GM19043 (cell line): ENCODE data around the gene PBX1.
A peak's percentile ranks its signal among the peaks of the same experiment; 100 is the strongest.

Experiments
- ATAC-seq: cut with Tn5 transposase; IDR thresholded peaks from one replicate; pipeline ENCODE4 v1.9.1; 2021; ENCODE audit warnings: low read depth; ENCODE audit not compliant: unreplicated experiment

PBX1 gene

DNA sequence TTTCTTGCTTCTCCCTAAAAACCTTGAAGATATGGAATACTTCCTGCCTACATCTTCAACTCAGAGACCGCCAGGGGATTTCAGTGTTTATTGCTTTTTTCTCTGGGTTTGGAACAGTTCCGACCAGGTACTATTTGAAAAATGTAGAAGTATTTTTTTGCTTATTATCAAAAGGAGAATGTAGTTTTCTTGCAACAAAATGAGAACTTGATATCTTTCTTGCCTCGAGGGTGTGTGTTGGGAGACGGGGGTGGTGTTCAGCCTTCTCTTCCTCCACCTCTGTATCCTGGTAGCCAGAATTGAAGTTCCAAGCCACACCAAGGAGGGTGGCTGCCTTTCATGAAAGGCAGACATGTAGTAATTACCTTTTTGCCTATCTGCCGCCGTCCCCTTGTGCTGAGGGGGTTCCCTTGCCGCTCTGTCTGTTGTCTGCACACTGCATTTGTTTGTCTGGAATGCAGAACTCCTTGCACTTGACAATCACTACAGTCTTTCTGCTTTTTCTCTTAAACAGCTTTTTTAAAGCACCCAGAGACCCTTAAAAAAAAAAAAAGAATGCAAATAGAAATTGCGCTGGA lies 212.1 kb downstream of the PBX1 start:
- no peak for ATAC-seq

DNA sequence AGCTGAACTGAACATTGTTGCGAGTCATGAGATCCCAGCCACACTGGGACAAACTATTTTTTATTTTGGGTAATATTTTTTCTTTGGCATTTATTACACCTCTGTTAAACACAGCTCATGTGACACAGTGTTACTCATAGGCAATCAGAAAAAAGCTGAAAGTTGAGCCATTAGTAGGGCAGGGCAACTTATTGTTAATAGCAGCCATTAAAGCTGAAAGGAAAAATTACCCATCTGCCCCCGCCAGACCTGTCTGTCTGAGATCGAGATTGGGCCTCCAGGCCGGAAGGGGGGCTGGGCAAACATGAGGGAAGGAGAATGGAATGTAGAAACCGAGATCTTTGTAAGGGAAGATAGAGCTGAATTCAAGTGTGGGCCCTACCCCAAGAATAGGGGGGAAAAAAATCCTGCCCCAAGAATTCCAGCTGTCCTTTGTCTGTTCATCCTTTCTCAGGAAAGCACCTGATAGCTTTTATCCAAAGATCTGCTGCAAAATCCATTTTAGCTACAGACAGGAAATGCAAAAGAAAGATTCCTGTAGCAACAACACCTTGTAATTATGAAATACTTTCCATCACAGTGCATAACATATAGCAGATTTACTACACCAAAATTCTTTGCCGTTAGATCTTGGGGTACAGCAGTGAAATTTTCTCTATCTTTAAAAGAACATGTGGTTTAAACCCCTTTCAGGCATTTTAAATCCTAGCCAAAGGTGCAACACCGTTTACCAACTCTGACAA lies 212.8 kb downstream of the PBX1 start:
- ATAC-seq = no peak

DNA sequence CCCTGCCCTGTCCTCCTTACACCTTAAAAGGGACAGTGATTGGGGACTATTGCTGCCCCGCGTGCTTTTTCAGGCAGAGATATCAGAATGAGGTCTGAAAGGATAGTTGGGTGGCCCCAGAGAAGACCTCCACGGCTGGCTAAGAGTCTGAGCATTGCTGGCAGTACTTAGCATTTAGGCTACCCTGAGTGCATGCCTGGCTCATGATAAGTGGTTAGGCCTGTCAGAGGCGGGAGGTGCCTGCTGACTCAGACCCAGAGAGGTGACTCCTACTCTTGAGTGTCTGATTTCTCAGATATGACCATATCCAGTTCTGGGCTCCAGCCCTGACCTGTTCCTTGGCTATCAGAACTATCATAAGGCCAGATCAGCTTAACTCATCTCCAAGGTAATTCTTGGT lies 213.7 kb downstream of the PBX1 start:
- no peak for ATAC-seq

DNA sequence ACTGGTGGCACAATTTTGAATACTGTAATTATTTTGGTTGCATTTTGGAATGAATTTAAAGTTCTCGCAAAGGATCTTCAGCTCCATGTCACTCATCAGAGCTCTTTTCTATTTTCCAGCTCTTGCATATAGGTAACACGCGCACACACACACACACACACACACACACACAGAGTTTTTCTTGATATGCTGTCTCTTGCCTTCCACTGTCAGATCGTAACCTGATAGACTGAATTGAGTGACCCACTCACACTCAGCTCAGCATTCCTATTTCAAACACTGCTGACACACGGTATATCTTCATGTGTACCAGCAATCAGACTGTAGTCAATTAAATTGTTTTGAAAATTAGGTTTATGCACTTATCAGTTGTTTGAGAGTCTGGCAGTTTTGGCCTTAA lies 214.1 kb downstream of the PBX1 start:
- ATAC-seq = no peak

DNA sequence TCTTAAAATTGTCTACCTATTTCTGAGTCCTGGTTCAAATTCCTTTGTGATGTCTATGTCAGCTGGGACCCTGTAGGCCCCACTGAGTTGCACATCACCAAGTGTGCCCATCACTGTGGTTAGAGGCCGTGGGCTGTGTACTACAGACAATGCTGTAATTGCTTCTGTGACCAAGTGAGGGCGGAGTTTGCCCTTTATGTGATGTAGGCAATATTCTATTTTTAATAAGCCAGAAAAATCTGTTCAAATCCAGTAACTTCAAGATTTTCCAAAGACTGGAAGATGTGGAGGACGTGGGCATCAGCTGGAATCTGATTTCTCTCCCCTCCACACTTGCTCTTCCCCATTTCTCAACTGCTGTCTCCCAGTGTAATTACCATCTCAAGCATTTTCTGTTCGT lies 215.4 kb downstream of the PBX1 start:
- no peak for ATAC-seq

DNA sequence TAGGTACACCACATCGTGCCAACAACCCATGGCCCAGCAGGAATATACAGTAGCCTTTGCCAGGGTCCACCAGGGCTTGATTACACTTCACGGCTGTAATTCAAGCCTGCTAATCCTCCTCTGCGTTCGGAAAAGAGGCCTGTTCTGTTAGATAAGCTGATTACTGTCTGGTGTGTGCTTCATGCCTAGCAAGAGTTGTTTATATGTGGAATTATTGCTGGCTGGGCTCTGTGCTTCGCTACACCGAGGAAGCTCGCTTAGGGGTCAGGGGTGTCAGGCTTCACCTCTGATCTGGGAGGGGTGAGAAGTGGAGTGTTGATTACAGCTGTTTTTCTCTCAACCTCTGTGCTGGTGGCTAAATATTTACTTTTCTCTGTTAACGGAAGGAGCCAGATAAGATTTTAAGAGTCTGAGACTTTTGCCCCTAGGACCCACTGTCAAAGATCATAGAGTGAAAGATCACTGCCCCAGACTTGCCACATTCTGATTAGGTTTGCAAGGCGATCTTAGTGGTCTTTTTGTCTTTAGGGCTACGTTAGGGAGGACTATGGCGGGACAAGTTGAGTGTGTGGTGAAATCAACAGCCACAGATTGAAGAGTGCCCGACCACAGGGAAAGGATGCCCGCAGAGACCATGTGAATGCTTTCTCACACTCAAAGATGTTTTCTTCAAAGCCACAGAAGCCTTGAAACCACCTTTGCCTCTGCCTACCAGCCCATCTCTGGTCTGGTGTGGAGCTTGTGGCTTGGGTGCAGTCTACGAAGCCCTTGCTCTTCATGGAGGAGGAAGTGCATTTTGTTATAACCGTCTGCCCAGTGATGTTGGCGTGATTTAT lies 216.1 kb downstream of the PBX1 start:
- ATAC-seq = no peak

DNA sequence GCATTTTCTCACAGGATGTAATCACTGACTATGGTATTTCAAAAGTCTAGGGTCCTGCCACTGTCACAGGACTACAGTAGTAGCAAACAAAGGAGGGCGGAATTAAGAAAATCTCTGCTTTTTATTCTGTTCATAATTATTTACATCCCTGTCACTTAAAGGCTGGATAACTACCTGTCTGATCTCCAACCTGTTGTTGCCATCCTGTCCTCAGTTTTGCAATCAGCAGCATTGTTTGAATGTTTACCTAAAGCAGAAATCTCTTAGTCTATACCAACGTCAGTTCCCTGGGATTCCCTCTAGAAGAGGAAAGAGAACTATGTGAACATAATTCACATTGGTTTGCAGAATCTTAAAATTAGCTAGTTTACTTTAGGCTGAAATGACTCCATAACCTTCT lies 218.5 kb downstream of the PBX1 start:
- ATAC-seq = no peak

DNA sequence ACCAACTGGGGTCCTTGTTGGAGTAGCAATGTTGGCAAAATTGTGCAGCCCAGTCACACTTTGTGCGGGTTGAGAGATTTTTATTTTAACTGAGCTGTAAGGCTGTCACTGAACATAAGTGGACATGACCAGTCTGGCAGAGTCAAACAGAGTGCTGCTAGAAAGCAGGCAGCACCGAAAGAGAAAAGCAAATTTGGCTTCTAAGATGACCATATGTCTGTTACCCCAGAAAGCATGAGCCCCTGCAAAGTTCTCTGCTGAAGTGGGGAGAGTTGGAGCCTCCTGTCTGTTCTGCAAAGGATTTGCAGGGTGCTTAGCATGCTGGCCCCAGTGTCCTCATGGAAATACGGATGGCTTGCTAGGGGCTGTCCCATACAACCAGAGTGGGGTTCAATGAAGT lies 220.4 kb downstream of the PBX1 start:
- ATAC-seq = no peak

DNA sequence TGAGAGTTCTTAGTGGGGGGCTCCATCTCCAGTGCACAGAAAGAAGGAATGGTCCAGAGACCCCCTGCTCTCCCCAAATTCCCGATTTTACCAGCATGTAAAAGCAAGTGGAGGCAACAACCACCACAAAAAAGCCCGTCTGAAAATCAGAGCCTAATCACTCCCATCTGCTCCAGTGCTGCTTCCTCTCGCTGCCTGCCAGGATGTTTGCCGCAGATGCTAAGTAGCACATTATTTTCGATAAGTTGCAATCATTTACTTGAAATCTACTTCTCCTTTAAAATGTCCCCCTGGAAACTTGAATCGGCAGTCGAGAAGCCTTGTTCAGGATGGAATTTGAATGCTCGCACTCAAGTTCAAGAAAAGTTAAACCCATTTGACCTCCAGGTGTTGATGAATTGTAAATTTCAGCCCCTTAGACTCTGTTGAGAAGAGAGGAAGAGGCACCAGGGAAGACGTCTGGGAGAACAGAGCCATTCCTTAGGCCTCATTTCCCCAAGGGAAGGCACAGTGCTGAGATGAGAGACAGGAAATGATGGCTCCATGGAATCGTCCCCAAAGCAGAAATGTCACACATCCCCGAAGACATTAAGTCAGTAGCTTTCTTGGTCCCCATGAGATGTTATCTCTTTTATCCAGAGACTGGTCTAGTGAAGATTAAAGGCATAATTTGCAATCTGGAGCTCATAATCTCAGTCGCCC lies 221.3 kb downstream of the PBX1 start:
- no peak for ATAC-seq

DNA sequence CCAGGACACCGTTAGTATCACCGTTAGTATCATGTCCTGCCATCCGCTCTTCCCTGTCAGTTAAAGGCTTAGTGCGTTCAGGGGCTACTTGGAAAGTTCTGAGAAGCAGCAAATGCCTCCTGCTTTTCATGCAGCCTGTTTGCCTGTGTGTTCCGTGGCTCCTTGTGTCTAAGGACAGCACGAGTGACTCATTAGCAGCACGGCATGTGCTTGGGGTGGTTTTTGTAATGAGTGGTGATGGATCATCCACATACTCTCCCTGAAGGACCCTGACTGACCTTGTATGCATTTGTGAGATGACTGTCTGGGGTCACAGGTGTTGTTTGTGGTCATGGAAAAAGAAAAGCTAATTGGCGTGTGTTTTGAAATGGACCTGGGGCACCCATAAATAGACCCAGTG lies 221.9 kb downstream of the PBX1 start:
- ATAC-seq = no peak

DNA sequence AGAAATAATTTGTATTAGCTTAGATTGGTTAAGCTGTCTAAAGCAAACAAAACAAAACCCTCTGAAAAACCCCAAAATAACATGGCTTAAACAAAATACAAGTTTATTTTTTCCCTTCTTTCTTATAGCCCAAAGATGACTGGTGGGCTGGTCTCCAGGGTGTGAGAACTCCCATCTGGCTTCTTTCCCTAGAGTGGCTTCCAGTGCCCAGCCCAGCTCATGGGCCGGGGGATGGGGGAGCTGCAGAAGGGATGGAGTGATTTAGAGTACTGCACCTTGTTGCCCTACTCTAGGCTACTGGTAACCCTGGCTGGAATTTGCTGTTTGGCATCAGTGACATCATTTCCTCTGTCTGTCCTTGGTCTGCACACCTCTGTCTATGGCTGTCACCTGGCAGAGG lies 223.0 kb downstream of the PBX1 start:
- ATAC-seq = no peak

DNA sequence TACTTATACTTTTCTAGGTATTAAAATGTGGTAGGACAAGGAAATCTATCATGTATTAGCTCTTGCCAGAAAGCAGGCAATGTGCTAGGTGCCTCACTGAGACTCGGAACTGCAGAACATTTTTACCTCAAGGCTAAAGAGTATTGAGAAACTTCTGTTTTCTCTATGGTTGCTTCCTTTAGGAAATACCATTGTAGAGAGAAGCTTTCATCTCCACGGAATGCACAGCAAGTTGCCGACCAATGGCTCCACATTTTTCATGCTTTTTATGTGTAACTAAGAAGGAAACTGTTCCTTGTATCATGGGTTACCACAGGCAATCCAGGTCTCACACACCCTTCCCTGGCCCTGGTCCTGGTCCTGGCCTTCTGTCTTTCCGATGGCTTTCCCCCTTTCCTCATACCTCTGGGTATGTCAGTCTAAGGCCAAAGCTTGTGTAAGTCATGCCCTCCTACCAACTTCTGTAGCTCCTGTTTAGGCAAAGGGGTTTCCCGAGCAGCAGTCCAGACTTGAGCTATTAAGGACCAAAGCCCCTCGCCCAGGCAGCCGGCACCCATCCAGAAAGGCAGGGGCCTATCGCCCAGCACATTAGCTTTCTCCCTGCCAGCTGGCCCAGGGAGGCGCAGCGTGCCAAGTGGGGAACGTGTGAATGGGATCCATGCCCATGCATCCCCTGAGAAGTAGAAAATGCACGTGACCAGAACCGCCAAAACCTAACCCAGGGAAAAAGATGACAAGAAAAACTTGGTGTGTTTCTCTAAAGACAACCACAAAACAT lies 225.0 kb downstream of the PBX1 start:
- no peak for ATAC-seq

DNA sequence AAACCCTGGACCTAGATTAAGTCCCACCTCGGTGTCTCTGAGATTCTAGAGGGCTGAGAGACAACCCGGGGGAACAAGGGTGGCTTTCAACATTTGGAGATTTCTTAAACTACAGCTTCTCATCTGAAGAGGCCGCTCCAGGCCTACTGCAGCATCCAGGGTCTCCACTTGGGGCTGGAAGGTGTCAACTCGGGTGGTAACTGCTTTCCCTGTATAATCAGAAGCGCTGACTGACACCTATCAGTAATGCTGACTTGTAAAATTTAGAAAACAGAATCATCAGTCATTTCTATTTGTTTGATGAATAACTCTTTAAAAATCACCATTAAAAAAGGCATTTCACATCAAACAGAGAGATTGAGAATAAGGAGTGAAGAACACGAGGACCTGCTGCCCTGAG lies 226.0 kb downstream of the PBX1 start:
- ATAC-seq = no peak

DNA sequence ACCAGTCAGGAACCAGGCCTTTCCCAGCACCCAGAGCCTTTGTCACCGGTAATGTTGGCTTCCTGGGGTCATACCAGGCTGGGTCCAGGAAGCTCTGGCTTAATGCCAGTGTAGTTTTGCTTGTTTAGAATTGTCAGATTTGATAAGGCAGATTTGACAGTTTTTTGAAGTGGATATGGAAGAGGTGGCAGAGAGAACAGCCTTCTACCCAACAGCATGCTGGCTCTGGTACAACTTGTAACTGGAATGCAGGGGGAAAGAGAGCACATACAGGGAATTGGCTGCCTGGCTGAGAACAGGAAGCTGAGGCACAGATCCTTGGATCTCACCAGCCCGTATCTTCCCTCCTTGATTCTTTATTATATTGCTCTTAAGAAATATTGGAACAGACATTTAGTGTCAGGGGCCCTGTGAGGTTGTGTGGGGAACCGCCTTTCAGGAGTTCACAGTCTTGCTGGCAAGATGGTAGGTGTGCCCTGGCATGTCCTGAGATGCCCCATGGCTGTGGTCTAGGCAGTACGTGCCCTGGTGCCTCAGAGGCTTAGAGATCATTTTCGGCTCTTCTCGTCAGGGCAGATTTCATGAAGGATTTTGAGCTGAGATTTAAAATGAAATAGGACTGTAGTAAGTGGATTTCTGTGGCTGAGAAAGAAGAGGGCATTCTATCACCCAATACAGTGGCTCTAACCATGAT lies 227.0 kb downstream of the PBX1 start:
- ATAC-seq = no peak

DNA sequence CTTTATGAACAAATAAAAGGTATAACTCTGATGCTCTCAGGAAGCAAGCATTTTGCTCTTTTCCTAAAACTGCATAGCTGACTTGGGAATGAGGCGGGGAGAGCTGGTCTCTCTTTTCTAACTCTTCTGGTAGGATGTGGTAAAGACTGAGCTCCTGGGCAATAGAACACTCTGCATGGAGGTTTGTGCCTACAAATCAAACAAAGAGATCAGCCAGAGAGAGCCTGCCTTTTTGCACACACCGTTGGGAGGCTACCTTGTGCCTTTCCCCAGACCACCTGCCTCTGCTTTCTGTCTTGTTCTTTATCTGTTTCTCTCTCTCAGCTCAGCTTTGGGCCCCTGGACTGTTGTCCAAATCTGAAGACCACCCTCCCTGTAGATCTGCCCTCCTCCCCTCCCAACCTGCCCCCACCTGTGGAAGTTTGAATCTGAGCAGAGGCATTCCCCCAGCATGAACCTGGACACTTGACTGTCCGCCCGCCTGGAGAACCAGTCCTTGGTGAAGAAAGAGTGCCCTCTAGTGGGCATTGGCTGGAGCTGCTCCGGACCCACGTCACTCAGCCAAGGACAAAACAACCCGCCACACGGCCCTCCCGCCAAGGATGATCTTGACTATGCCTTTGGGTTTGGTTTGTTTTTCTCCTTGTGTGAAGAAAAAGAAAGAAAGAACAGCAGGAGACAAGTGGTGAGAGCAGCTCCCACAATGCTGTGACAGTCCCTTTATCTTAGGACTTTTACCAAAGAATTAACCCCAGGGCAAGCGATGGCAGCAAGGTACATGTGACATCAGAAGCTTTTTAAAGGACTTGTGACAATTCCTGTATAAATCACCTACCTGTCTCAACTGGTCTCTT lies 228.2 kb downstream of the PBX1 start:
- peak; percentile 98 for ATAC-seq

DNA sequence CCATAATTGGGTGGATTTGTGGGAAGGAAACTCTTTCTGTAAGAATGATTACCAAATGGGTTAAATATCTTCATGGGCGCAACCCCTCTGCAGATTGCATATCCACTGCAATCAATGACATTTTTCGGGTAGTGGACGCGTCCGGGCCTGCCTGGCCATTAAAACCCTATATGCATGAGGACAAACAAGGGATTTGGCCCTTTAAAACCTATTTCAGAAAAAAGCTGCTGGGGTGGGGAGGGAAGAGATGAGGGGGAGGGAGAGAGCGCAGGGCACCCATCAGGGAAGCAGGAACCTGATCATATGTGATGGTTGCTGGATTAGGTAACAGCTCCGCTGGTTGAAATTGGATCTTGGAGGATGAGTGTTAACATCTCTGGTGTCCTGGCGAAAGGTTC lies 228.8 kb downstream of the PBX1 start:
- no peak for ATAC-seq

DNA sequence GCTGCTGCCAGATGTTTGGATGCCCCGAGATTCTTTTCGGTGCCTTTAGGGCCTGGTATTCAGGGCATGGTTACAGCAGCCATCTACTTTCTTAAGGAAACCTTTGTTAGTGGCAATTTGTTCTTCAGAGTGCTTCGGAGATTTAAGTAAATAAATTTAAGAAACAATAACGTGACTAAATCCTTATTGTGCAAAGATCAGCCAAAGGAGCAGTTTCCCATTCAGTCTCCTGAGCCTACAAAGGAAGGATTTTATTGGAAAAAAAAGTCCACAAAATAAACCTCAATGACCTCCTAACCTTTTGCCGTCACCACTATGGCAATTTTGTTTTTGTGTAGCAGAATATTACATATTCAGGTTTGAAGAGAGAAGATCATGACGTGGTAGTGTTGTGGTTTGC lies 231.1 kb downstream of the PBX1 start:
- no peak for ATAC-seq

DNA sequence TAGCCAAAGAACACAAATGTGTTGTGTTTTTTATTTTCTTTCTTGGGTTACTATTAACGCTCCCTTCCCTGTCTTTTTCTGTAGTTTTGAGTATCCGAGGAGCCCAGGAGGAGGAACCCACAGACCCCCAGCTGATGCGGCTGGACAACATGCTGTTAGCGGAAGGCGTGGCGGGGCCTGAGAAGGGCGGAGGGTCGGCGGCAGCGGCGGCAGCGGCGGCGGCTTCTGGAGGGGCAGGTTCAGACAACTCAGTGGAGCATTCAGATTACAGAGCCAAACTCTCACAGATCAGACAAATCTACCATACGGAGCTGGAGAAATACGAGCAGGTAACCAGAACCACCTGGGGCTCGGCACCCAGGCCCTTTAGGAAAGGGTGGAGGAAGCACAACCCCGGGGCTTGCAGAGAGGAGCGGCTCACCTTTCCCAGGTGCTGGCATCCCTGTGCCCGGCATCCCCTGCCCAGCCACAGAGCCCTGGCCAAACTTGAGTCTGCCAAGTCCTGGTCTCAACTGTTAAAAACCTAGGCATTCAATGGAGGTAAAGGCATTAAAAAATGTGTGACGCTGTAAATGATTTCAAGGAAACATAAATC lies 233.5 kb downstream of the PBX1 start:
- no peak for ATAC-seq

DNA sequence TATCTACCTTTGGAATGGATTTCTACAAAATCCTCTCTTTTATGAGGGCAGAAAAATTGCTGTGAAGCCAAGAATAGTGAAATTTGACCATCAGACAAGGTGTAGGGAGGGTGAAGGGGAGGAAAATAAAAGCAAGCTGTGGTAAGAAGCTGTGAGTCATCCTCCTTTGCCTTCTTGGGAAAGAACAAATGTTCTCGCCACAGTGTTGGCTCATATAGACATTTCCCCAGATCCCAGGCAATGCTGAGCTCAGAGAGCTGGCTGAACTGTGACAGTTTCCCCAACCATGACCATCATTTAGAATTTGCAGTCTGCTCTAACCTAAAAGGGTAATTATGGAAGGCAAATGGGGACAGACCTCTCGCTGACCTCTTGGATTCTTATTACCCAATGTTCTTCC lies 235.4 kb downstream of the PBX1 start:
- no peak for ATAC-seq
